Activated CD8-positive, alpha-beta memory T cell treated with anti-CD3 and anti-CD28 coated beads, Interleukin-2, amount 50 U/mL, for 1 hour (primary cell): ENCODE data around the gene CEP83.
"Not testable (repeated sequence)": the region's sequence is repeated elsewhere in the genome, so short reads cannot be mapped to it uniquely, and the experiment has no call there.

ENCODE experiments used
- DNase-seq: peaks from one replicate; pipeline ENCODE4 v3.0.0-alpha.2; 2020; ENCODE audit errors: extremely low read depth

The CEP83 gene

GRCh38 chr12:94459728-94460615 is at the start of gene CEP83:
Gene CEP83 (minus strand): TSS chr12:94459867. CDS start chr12:94412490, 47,377 bp downstream.
- peak; percentile 81 for DNase-seq

- DNase-seq = no peak
Observed at GRCh38 chr12:94509317-94509716, 49.6 kb upstream of the CEP83 start.

- no peak for DNase-seq
Observed at GRCh38 chr12:94507455-94507854, 47.8 kb upstream of the CEP83 start.

- no peak for DNase-seq
Observed at GRCh38 chr12:94504386-94504785, 44.7 kb upstream of the CEP83 start.

GRCh38 chr12:94503619-94504018 is 44.0 kb upstream of the CEP83 start:
- no peak for DNase-seq

- no peak for DNase-seq
Observed at GRCh38 chr12:94500831-94501567, 41.3 kb upstream of the CEP83 start.

- DNase-seq = no peak
Observed at GRCh38 chr12:94498698-94499097, 39.0 kb upstream of the CEP83 start.

GRCh38 chr12:94498073-94498472 is 38.4 kb upstream of the CEP83 start:
- no peak for DNase-seq

GRCh38 chr12:94495445-94496115 is 35.9 kb upstream of the CEP83 start:
- no peak for DNase-seq

- DNase-seq = no peak
Observed at GRCh38 chr12:94491489-94491888, 31.8 kb upstream of the CEP83 start.

GRCh38 chr12:94488463-94488862 is 28.8 kb upstream of the CEP83 start:
- no peak for DNase-seq

- no peak for DNase-seq
Observed at GRCh38 chr12:94481734-94482133, 22.1 kb upstream of the CEP83 start.

- no peak for DNase-seq
Observed at GRCh38 chr12:94469522-94469921, 9.9 kb upstream of the CEP83 start.

GRCh38 chr12:94460616-94460959 is 921 bp upstream of the CEP83 start:
- DNase-seq = no peak

- DNase-seq = no peak
Observed at GRCh38 chr12:94458877-94459727, 565 bp downstream of the CEP83 start.

- no peak for DNase-seq
Observed at GRCh38 chr12:94457311-94457710, 2.4 kb downstream of the CEP83 start.

- not testable (repeated sequence) for DNase-seq
Observed at GRCh38 chr12:94454318-94454717, 5.3 kb downstream of the CEP83 start.

GRCh38 chr12:94445662-94446061 is 14.0 kb downstream of the CEP83 start:
- no peak for DNase-seq

- DNase-seq = no peak
Observed at GRCh38 chr12:94437303-94437702, 22.4 kb downstream of the CEP83 start.

- no peak for DNase-seq
Observed at GRCh38 chr12:94435511-94435927, 24.1 kb downstream of the CEP83 start.

GRCh38 chr12:94434171-94434570 is 25.5 kb downstream of the CEP83 start:
- DNase-seq = no peak

- DNase-seq = no peak
Observed at GRCh38 chr12:94433744-94434143, 25.9 kb downstream of the CEP83 start.
